Panc1 (cell line): ENCODE measurements around the gene SH3PXD2A. TPM values are rescaled to one million over a fixed set of nuclear protein-coding genes. Genes with fewer than 3 reads are reported as not detected.

Experiments
- ATAC-seq: fragments of 200-7000 bp; cut with Tn5 transposase; 2 replicates; pipeline ENCODE4 v1.9.1; 2020; ENCODE audit warnings: mild to moderate bottlenecking, moderate library complexity
- BruUV-seq: library from RNA; stranded (reverse); fragments of 400-500 nt; replicated peaks from 2 replicates; lab custom pipeline; 2021; lab: Mats Ljungman, UMichigan
- CTCF ChIA-PET: fragments of 300-600 bp; sonication (Branson Sonifier 250); formaldehyde crosslinking; loops from one replicate; lab custom pipeline; 2022; ENCODE audit warnings: antibody characterized with exemption; lab: Charles Lee
- POLR2A ChIA-PET: fragments of 300-600 bp; sonication (Branson Sonifier 250); formaldehyde crosslinking; loops from one replicate; lab custom pipeline; 2022; ENCODE audit warnings: antibody characterized with exemption; lab: Charles Lee
- DNase-seq: peaks from one replicate; pipeline ENCODE4 v3.0.0-alpha.2; 2010; ENCODE audit warnings: low read depth, low spot score
- H3K27ac ChIP-seq: 2 replicates; pipeline ENCODE4 v1.5.1; 2011; ENCODE audit warnings: mild to moderate bottlenecking, low read length, inconsistent platforms
- H3K27me3 ChIP-seq: fragments of 200-500 bp; sonication (Bioruptor generic); 2 replicates; pipeline ENCODE4 v1.6.0; 2014; ENCODE audit warnings: low read length, inconsistent platforms; ENCODE audit not compliant: control insufficient read depth, insufficient read depth
- H3K36me3 ChIP-seq: fragments of 200-500 bp; sonication (Bioruptor generic); 2 replicates; pipeline ENCODE4 v1.5.1; 2014; ENCODE audit warnings: inconsistent platforms, mild to moderate bottlenecking, low read length, moderate library complexity; ENCODE audit not compliant: control insufficient read depth, insufficient read depth
- H3K4me1 ChIP-seq: 2 replicates; pipeline ENCODE4 v1.5.1; 2011; ENCODE audit warnings: inconsistent platforms, mild to moderate bottlenecking, low read length, moderate library complexity; ENCODE audit not compliant: control insufficient read depth, insufficient read depth
- H3K4me3 ChIP-seq, 2 experiments: 2 replicates each; pipeline ENCODE4 v1.5.1; 2011 to 2012; ENCODE audit warnings: low read depth in 2 of 2, low read length in 2 of 2, mild to moderate bottlenecking in 2 of 2, inconsistent platforms in 1 of 2, moderate library complexity in 1 of 2
- H3K9me3 ChIP-seq: fragments of 200-500 bp; sonication (Bioruptor generic); 2 replicates; pipeline ENCODE4 v1.5.1; 2014; ENCODE audit warnings: low read depth, mild to moderate bottlenecking, inconsistent platforms, low read length, moderate library complexity; ENCODE audit not compliant: control insufficient read depth, insufficient read depth
- CTCF ChIP-seq: fragments of 450-650 bp; IDR thresholded peaks from 2 replicates; pipeline ENCODE4 v1.5.1; 2017; ENCODE audit warnings: mild to moderate bottlenecking
- POLR2AphosphoS5 ChIP-seq: IDR thresholded peaks from 2 replicates; pipeline ENCODE4 v1.6.1; 2012; ENCODE audit warnings: mild to moderate bottlenecking, low read depth, low read length, moderate library complexity
- REST ChIP-seq, 2 experiments: IDR thresholded peaks; 2 replicates each; pipeline ENCODE4 v1.6.1; 2011 to 2012; ENCODE audit warnings: low read depth in 2 of 2, control low read depth in 1 of 2, low read length in 1 of 2, mild to moderate bottlenecking in 1 of 2, moderate library complexity in 1 of 2; ENCODE audit not compliant: insufficient read depth in 1 of 2
- SIN3A ChIP-seq: IDR thresholded peaks from 2 replicates; pipeline ENCODE4 v1.6.1; 2012; ENCODE audit warnings: low read depth, mild to moderate bottlenecking, low read length, moderate library complexity, borderline replicate concordance; ENCODE audit not compliant: insufficient read depth
- TCF7L2 ChIP-seq: IDR thresholded peaks from 2 replicates; pipeline ENCODE4 v1.6.1; 2011; ENCODE audit warnings: mild to moderate bottlenecking, low read depth, low read length, inconsistent platforms
- in situ Hi-C: cut with HindIII; loops from 2 replicates; pipeline ENCODE4 v1.10.0; 2016; ENCODE audit warnings: low sequenced_read_pairs, low pct_unique_long_range_greater_than_20kb
- intact Hi-C: fragments of 100-400 bp; cut with micrococcal nuclease; formaldehyde crosslinking; loops from one replicate; pipeline ENCODE4 v1.10.0; 2022; ENCODE audit not compliant: unreplicated experiment
- total RNA-seq: library from RNA; stranded (reverse); gene quantifications from one replicate; pipeline ENCODE4 v1.2.1, GENCODE V29; 2021; ENCODE audit not compliant: unreplicated experiment

The SH3PXD2A gene
- total RNA-seq, 1 experiment from 2014 or later = 5.7 TPM

- Histone ChIP-seq H3K27ac (no peak overlapping the region), H3K27me3 (no peaks in the 10 kb centered on the region), H3K9me3 (no peaks in the 10 kb centered on the region), H3K36me3 (no peaks in the 10 kb centered on the region), H3K4me3 (no peak overlapping the region), H3K4me1 (no peaks in the 10 kb centered on the region)
- in situ Hi-C loops = no loop called here
- ATAC-seq (no peak), DNase-seq (no peak)
- CTCF ChIA-PET = interaction anchor here (0.9 kb wide), 1 partner anchor 27 kb away, joined by 4 read pairs; no protein-coding TSS in a partner anchor
- intact Hi-C loops = no loop called here
- no TSS peak for BruUV-seq
- POLR2A ChIA-PET = no interaction called here
- TF ChIP-seq CTCF (no peak), POLR2AphosphoS5 (no peak), TCF7L2 (no peak), SIN3A (no peak), REST (IDR thresholded peaks at IDR 0.05; ENCODE audit: insufficient read depth in 1 of 2, low read depth in 2 of 2, low read length in 1 of 2) (no peak)
Measured at GRCh38 chr10:103649654-103650423, 205.5 kb downstream of the SH3PXD2A start.

GRCh38 chr10:103648636-103649532 lies 206.5 kb downstream of the SH3PXD2A start:
- intact Hi-C loops = no loop called here
- H3K9me3 ChIP-seq = no peaks in the 10 kb centered on the region
- in situ Hi-C loops = no loop called here
- no peak overlapping the region for H3K4me3 ChIP-seq
- ChIA-PET POLR2A (no interaction called here), CTCF (no interaction called here)
- no TSS peak for BruUV-seq
- TF ChIP-seq POLR2AphosphoS5 (no peak), SIN3A (no peak), CTCF (no peak), TCF7L2 (no peak), REST (IDR thresholded peaks at IDR 0.05; ENCODE audit: insufficient read depth in 1 of 2, low read depth in 2 of 2, low read length in 1 of 2) (no peak)
- H3K36me3 ChIP-seq = no peaks in the 10 kb centered on the region
- DNase-seq (no peak), ATAC-seq (no peak)
- H3K27ac ChIP-seq = no peak overlapping the region
- no peaks in the 10 kb centered on the region for H3K27me3 ChIP-seq
- no peaks in the 10 kb centered on the region for H3K4me1 ChIP-seq
